ENCODE results near the gene APCDD1L.

DNA sequence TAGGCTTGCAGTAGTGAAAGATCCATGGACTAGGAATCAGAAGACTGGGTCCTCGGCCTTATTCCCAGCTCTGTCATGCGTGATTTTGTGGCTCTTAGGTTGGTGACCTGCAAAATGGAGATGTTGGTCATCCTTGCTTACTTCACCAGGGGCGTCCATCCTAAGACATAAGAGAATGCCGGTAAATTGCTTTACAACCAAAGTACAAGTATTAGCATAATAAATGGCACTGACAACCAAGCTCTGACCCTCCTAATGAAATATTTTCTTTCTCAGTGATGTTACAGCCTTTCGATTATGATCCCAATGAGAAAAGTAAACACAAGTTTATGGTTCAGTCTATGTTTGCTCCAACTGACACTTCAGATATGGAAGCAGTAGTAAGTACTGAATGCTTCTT lies 80.9 kb downstream of the APCDD1L start:
- TF ChIP-seq GATA2 (IDR thresholded peaks at IDR 0.05; ENCODE audit: low read depth, low read length), result no peak
- TF ChIP-seq GATA3 (IDR thresholded peaks at IDR 0.05; ENCODE audit: low read depth, low read length), result no peak
